AG09319 (cell line): Measurements from ENCODE around the gene FRRS1L.

Source experiments
- DNase-seq: peaks from one replicate; pipeline ENCODE4 v3.0.0-alpha.2; 2010; ENCODE audit warnings: low read depth; ENCODE audit errors: extremely low read depth
- TF ChIP-seq, protein P1 (sequence below): IDR thresholded peaks from 2 replicates; pipeline ENCODE4 v1.5.1; 2011; ENCODE audit warnings: low read depth, mild to moderate bottlenecking, inconsistent platforms, low read length, moderate library complexity

Gene FRRS1L

DNA sequence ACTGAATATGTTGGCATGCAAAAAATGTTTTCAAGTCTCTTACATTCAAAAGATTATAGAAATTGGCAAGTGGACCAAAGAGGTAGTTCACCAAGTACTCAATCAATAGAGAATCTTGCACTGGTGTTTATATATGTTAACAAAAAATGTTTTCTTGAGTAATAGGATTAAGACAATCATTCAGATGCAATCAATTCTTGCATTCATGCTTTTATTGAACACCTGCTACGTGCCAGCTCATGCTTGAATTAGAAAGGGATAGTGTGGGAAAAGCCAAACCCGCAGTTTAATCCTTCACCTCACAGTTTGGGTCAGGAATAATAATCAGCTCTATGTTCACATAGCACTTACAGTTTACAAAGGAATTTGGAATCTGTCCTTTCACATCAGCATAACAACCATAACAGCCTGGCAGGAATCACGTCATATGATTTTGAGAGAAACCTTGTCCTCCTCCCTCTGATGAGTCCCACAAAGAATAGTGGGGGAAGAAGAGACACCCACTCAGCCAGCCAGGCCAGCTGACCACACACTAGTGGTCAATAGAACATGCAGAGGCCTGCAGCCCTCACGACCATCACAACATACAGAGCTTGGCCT is 36.8 kb upstream of the FRRS1L start:
- TF ChIP-seq, protein P1, sequence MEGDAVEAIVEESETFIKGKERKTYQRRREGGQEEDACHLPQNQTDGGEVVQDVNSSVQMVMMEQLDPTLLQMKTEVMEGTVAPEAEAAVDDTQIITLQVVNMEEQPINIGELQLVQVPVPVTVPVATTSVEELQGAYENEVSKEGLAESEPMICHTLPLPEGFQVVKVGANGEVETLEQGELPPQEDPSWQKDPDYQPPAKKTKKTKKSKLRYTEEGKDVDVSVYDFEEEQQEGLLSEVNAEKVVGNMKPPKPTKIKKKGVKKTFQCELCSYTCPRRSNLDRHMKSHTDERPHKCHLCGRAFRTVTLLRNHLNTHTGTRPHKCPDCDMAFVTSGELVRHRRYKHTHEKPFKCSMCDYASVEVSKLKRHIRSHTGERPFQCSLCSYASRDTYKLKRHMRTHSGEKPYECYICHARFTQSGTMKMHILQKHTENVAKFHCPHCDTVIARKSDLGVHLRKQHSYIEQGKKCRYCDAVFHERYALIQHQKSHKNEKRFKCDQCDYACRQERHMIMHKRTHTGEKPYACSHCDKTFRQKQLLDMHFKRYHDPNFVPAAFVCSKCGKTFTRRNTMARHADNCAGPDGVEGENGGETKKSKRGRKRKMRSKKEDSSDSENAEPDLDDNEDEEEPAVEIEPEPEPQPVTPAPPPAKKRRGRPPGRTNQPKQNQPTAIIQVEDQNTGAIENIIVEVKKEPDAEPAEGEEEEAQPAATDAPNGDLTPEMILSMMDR, result no peak
- no peak for DNase-seq

DNA sequence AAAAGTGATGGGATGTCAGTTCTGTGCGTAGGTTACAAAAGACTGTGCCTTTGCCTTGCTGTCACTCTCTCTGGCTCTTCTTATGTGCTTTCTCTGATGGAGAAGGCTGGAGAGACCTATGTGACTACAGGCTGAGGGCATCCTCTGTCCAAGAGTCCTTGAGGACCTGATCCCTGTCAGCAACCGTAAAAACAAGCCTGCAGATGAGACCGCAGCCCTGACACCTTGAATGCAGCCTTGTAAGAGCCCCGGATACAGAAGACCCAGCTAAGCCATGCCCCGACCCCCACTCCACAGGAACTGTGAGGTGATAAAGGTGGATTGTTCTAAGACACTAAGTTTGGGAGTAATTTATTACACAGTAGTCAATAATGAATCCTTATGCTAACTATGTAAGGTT is 32.6 kb upstream of the FRRS1L start:
- DNase-seq, result no peak
- TF ChIP-seq, protein P1, result no peak

DNA sequence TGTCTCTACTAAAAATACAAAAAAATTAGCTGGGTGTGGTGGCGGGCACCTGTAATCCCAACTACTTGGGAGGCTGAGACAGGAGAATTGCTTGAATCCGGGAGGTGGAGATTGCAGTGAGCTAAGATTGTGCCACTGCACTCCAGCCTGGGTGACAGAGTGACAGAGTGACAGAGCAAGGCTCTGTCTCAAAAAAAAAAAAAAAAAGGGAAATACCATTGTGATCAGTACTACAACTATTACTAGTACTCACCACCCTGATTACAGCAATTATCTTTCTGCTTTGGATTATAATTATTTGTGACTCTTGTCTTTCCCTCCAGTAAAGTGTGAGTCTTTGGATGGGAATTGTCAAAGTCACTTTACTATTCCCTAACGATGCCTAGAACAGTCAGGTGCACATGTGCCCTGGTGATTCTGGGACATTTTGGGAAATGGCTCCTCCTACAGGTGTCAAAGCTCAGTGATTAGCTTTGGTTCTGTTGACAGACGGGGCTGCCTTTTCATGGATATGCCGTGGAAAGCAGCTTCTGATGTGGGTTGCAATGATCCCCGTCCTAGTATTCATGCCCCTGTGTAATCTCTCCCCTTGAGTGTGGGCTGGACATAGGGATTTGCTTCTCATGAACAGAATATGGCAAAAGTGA is 31.8 kb upstream of the FRRS1L start:
- TF ChIP-seq, protein P1, result no peak
- no peak for DNase-seq

DNA sequence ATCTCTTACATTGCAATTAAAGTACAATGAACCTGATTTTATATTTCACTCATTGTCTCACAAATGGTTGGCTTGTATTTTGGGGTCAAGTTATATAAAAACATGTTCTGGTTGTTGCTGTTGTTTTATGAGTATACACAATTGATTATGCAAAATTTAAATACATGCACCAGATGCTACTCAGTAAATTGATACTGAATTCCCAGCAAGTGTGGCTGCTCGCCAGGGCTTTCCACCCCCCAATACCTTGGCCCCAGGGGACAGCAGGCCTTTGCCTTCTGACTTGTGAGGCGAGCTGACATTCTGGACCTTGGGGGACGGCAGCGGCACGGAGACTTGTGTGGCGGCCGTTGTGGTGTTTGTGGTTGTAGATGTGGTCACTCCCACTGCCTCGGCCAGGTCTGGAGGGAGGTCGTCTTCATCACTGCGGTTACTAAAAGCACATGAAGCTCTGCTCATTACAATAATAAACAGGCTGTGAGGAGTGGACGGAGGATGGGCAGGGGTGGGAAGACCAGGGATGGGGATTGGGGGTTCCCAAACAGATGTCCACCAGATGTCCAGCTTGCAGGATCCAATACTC is 27.0 kb upstream of the FRRS1L start:
- TF ChIP-seq, protein P1, result no peak
- DNase-seq, result peak; percentile 20

DNA sequence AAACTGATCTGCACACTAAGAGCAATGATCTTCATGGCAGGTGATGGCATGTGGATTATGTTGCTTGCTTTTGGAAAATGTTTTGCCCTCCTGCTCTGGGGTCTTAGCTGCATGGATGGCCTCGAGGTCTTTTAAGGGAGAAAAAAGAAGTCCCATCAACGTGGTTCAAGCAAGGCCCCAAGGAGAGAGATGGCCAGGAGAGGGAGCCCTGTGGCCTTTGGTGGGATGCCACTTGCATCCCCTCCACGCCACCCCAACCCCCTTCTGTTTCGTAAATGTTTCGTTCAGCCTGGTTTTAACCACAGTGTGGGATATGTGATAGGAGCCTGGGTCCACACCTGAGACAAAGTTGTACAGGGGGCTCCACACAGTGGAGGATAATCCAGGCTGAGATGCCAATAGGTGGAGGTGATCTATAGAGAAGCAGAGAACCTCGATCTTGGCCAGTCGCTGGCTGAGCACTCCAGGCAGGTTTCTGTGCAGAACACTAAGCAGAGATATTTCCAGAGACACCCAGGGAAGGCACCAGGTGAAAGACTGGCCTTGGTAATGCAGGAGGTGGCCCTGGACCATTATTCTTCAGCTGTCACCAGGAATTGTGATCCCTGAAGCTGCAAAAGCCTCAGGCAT is 25.8 kb upstream of the FRRS1L start:
- TF ChIP-seq, protein P1, result peak; percentile 13; the same call in 1 of the 2 replicates
- no peak for DNase-seq

DNA sequence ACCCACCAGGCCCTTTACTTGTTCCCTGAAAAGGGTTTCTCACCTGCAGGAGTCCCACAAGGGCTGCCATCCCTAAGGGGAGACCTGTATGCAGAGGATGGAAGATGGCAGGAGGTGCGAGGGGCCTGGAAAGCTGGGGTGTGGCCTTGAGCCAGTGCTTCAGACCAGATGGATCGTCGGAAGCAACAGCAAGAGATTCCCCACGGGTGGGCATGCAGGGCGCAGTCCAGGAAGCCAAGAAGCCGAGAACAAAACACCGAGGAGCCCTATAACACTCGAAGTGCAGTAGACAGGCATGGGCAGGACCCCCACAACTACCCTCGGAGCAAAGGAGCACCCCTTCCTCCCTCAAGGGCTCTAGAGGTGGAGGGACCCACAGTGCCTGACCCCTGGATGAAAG is 24.7 kb upstream of the FRRS1L start:
- TF ChIP-seq, protein P1, result no peak
- no peak for DNase-seq

DNA sequence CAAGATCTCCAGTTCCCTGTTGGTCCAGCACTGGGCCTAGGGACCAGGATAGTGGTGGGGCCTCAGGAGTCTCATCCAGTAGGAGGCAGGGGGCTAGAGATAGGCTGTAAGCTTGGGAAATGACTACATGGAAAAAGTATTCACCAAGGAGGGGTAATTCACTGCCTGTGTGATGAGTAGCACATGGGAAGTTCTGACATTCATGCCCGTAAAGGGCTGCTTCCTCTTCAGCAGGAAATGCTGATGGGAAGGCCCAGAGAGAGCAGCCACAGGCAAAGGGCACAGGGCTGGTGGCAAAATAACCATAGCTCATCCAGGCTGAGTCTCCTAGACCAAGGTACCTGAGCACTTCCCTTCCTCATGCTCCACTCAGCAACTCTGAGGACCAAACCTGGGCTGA is 23.1 kb upstream of the FRRS1L start:
- no peak for DNase-seq
- TF ChIP-seq, protein P1, result no peak
